B cell (primary cell): Measurements from ENCODE around the gene IL6ST. TPM values are rescaled to one million over a fixed set of nuclear protein-coding genes. Genes with fewer than 3 reads are reported as not detected.

Experiments
- ATAC-seq: fragments of 200-7000 bp; cut with Tn5 transposase; one replicate; pipeline ENCODE4 v1.10.0; 2021; ENCODE audit warnings: low read depth, mild to moderate bottlenecking, moderate number of reproducible peaks, moderate library complexity
- CTCF ChIA-PET: fragments of 350-600 bp; sonication (Branson Sonifier 250); formaldehyde crosslinking; loops from one replicate; lab custom pipeline; 2021; ENCODE audit warnings: antibody characterized with exemption, inconsistent platforms; lab: Charles Lee
- POLR2A ChIA-PET: fragments of 350-600 bp; sonication (Branson Sonifier 250); formaldehyde crosslinking; loops from one replicate; lab custom pipeline; 2021; ENCODE audit warnings: antibody characterized with exemption; lab: Charles Lee
- DNase-seq: peaks from one replicate; pipeline ENCODE4 v3.0.0; 2013
- H2AFZ ChIP-seq: 2 replicates; pipeline ENCODE4 v1.6.1; 2012; ENCODE audit warnings: mild to moderate bottlenecking, low read depth, low read length; ENCODE audit not compliant: insufficient read depth, poor library complexity, severe bottlenecking
- H3K27ac ChIP-seq, 2 donors: 1 replicate in 1 of 2; 2 replicates in 1 of 2; pipeline ENCODE4 v1.5.1; 2012 to 2013; ENCODE audit warnings: low read length in 2 of 2, mild to moderate bottlenecking in 2 of 2, moderate library complexity in 1 of 2
- H3K27me3 ChIP-seq, 4 experiments: fragments of 200-600 bp in 1 of 4; sonication (generic) in 1 of 4; replicated peaks in 1 of 4; 1 replicate in 2 of 4; 2 replicates in 2 of 4; pipeline versions ENCODE4 v1.6.1 to v1.7.0; 2013 to 2016; ENCODE audit warnings: low read length in 3 of 4, mild to moderate bottlenecking in 2 of 4, mixed read lengths in 1 of 4, moderate library complexity in 1 of 4; ENCODE audit not compliant: insufficient read depth in 4 of 4, control insufficient read depth in 3 of 4; ENCODE audit errors: control extremely low read depth in 1 of 4
- H3K36me3 ChIP-seq, 2 experiments: replicated peaks in 1 of 2; 1 replicate in 1 of 2; 2 replicates in 1 of 2; pipeline versions ENCODE4 v1.6.1 to v1.7.1; 2013; ENCODE audit warnings: low read length in 1 of 2; ENCODE audit not compliant: insufficient read depth in 2 of 2, control insufficient read depth in 1 of 2; ENCODE audit errors: control extremely low read depth in 1 of 2, extremely low read depth in 1 of 2
- H3K4me1 ChIP-seq, 2 donors: fragments of 200-600 bp in 1 of 2; sonication (generic) in 1 of 2; 1 replicate in 1 of 2; 2 replicates in 1 of 2; pipeline versions ENCODE4 v1.5.1 to v1.6.1; 2013 to 2017; ENCODE audit warnings: low read length in 2 of 2; ENCODE audit not compliant: control insufficient read depth in 2 of 2, insufficient read depth in 2 of 2
- H3K4me2 ChIP-seq: replicated peaks from 2 replicates; pipeline ENCODE3; 2012; ENCODE audit warnings: mild to moderate bottlenecking, low read depth, low read length; ENCODE audit not compliant: poor library complexity, severe bottlenecking
- H3K4me3 ChIP-seq, 5 experiments: fragments of 200-600 bp in 1 of 5; sonication (generic) in 1 of 5; 1 replicate in 3 of 5; 2 replicates in 2 of 5; pipeline versions ENCODE4 v1.5.1 to v1.7.0; 2011 to 2016; ENCODE audit warnings: low read length in 4 of 5, mild to moderate bottlenecking in 4 of 5, low read depth in 2 of 5, control low read depth in 1 of 5, moderate library complexity in 1 of 5; ENCODE audit not compliant: insufficient read depth in 1 of 5; ENCODE audit errors: control extremely low read depth in 1 of 5, extremely low read depth in 1 of 5
- H3K79me2 ChIP-seq: fragments of 200-600 bp; sonication (generic); one replicate; pipeline ENCODE4 v1.6.0; 2016; ENCODE audit warnings: low read length; ENCODE audit not compliant: control insufficient read depth, insufficient read depth
- H3K9ac ChIP-seq: fragments of 200-600 bp; sonication (generic); 2 replicates; pipeline ENCODE4 v1.6.1; 2017; ENCODE audit warnings: mild to moderate bottlenecking, low read length, moderate library complexity
- H3K9me3 ChIP-seq, 3 donors: one replicate each; pipeline versions ENCODE4 v1.6.1 to v1.7.1; 2013; ENCODE audit warnings: low read length in 2 of 3; ENCODE audit not compliant: control insufficient read depth in 2 of 3, insufficient read depth in 1 of 3; ENCODE audit errors: control extremely low read depth in 1 of 3
- H4K20me1 ChIP-seq: 2 replicates; pipeline ENCODE4 v1.6.0; 2012; ENCODE audit warnings: mild to moderate bottlenecking, low read length; ENCODE audit not compliant: insufficient read depth, control insufficient read depth, poor library complexity, severe bottlenecking
- H3K27ac Mint-ChIP-seq: one replicate; pipeline ENCODE4 v1.8.0; 2021; ENCODE audit warnings: mixed read lengths
- H3K27me3 Mint-ChIP-seq: one replicate; pipeline ENCODE4 v1.8.0; 2021; ENCODE audit warnings: mixed read lengths
- H3K4me1 Mint-ChIP-seq: one replicate; pipeline ENCODE4 v1.8.0; 2021; ENCODE audit warnings: mixed read lengths
- H3K4me3 Mint-ChIP-seq: one replicate; pipeline ENCODE4 v1.8.0; 2021; ENCODE audit warnings: mixed read lengths
- H3K9me3 Mint-ChIP-seq: one replicate; pipeline ENCODE4 v1.8.0; 2022; ENCODE audit warnings: mixed read lengths; ENCODE audit not compliant: insufficient read depth
- CTCF ChIP-seq: fragments of 200-600 bp; IDR thresholded peaks from one replicate; pipeline ENCODE4 v1.8.0; 2022; ENCODE audit warnings: antibody characterized with exemption, mild to moderate bottlenecking
- EZH2 ChIP-seq: IDR thresholded peaks from 2 replicates; pipeline ENCODE4 v1.6.1; 2012; ENCODE audit warnings: borderline replicate concordance, low read depth, mild to moderate bottlenecking, moderate library complexity, low read length; ENCODE audit not compliant: insufficient read depth, poor library complexity, severe bottlenecking
- WGBS: methylation state at CpG from one replicate; pipeline ENCODE4 v1.1.5; 2013; ENCODE audit warnings: missing lambda C conversion rate; ENCODE audit not compliant: insufficient coverage; 5-methylcytosine and 5-hydroxymethylcytosine counted together
- intact Hi-C: fragments of 100-400 bp; cut with micrococcal nuclease; formaldehyde crosslinking; loops from one replicate; pipeline ENCODE4 v1.10.0; 2022
- polyA plus RNA-seq: library from polyadenylated mRNA; depleted of rRNA; stranded (reverse); fragments of >200 nt; gene quantifications from 2 replicates; pipeline ENCODE4 v1.2.3, GENCODE V29; 2012
- total RNA-seq, 2 donors: library from RNA; stranded (reverse); fragments of 120-200 nt in 1 of 2; gene quantifications; 1 replicate in 1 of 2; 2 replicates in 1 of 2; pipeline versions ENCODE4 v1.2.3 to v1.2.4, GENCODE V29; 2013 to 2022

The IL6ST gene
- total and polyA plus RNA-seq, 2 donors (not counting 1 experiment from before 2014, with no cell fraction given): 4.3 to 28.0 TPM

- TF ChIP-seq EZH2 (no peak), CTCF (no peak)
- Histone ChIP-seq H3K79me2 (no peaks in the 10 kb centered on the region), H3K27ac (no peak overlapping the region), H3K9ac (no peak overlapping the region), H4K20me1 (no peaks in the 10 kb centered on the region), H3K27me3 (no peaks in the 10 kb centered on the region), H3K4me1 (no peaks in the 10 kb centered on the region), H3K9me3 (no peaks in the 10 kb centered on the region), H3K4me2 (no peak overlapping the region), H2AFZ (no peak overlapping the region), H3K36me3 (no peaks in the 10 kb centered on the region), H3K4me3 (no peak overlapping the region)
- POLR2A ChIA-PET: no interaction called here
- H3K9me3 Mint-ChIP-seq: no peaks in the 10 kb centered on the region
- no peaks in the 10 kb centered on the region for H3K27me3 Mint-ChIP-seq
- no peak overlapping the region for H3K4me3 Mint-ChIP-seq
- DNase-seq (no peak), ATAC-seq (no peak)
- CTCF ChIA-PET: interaction anchor here (0.6 to 5.1 kb wide), 26 partner anchors 9 to 1284 kb away, joined by 3 to 111 read pairs (median 4); no protein-coding TSS in a partner anchor
- H3K4me1 Mint-ChIP-seq: no peaks in the 10 kb centered on the region
- no peak overlapping the region for H3K27ac Mint-ChIP-seq
- WGBS: 87% methylated on average over 2 of the region's 6 CpGs
- intact Hi-C loops: no loop called here
Measured at GRCh38 chr5:55935371-55935770, 59.4 kb downstream of the IL6ST start.

- Histone ChIP-seq H3K4me1 (no peaks in the 10 kb centered on the region), H3K27ac (no peak overlapping the region), H3K36me3 (no peaks in the 10 kb centered on the region), H3K4me3 (no peak overlapping the region), H4K20me1 (no peaks in the 10 kb centered on the region), H3K4me2 (no peak overlapping the region), H3K9me3 (no peaks in the 10 kb centered on the region), H3K9ac (no peak overlapping the region), H3K79me2 (no peaks in the 10 kb centered on the region), H2AFZ (no peak overlapping the region), H3K27me3 (no peaks in the 10 kb centered on the region)
- intact Hi-C loops: no loop called here
- Mint-ChIP-seq H3K27ac (no peak overlapping the region), H3K4me3 (no peak overlapping the region), H3K27me3 (no peaks in the 10 kb centered on the region), H3K9me3 (no peaks in the 10 kb centered on the region), H3K4me1 (no peaks in the 10 kb centered on the region)
- ATAC-seq: no peak
- 100% methylated on average over 2 of the region's 2 CpGs for WGBS
- ChIA-PET CTCF (interaction anchor here (0.8 to 5.1 kb wide), 21 partner anchors 10 to 1285 kb away, joined by 3 to 111 read pairs (median 4); no protein-coding TSS in a partner anchor), POLR2A (no interaction called here)
- no peak for DNase-seq
- TF ChIP-seq EZH2 (no peak), CTCF (no peak)
Measured at GRCh38 chr5:55934720-55935119, 60.0 kb downstream of the IL6ST start.
